Hematopoietic multipotent progenitor cell treated with erythropoietin and hydrocortisone succinate and interleukin-3 and kit ligand, for 8 days (in vitro differentiated cells): ENCODE measurements around the gene DEPDC7.
"Not testable (repeated sequence)": the region's sequence is repeated elsewhere in the genome, so short reads cannot be mapped to it uniquely, and the experiment has no call there.

Experiments used
- DNase-seq: peaks from one replicate; pipeline ENCODE4 v3.0.0-alpha.2; 2015

The DEPDC7 gene

DNA sequence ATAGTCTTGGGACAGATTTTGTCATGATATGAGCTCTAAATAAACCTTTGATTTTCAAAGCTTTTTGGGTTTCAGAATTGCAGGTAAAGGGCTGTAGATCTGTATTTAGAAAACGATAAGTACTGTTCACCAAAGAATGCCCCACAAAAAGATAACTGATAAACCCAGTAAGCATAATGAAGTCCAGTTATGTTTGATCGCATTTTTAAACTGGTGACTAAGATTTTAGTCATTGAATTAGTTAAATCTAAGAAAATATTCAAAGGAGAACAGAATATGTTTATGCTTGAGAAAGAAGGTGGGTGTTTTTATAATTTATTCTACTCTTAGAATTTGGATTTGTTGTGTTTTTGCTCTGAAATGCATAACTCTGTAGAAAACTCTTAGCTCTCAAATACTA is 11.6 kb downstream of the DEPDC7 start:
- no peak for DNase-seq

DNA sequence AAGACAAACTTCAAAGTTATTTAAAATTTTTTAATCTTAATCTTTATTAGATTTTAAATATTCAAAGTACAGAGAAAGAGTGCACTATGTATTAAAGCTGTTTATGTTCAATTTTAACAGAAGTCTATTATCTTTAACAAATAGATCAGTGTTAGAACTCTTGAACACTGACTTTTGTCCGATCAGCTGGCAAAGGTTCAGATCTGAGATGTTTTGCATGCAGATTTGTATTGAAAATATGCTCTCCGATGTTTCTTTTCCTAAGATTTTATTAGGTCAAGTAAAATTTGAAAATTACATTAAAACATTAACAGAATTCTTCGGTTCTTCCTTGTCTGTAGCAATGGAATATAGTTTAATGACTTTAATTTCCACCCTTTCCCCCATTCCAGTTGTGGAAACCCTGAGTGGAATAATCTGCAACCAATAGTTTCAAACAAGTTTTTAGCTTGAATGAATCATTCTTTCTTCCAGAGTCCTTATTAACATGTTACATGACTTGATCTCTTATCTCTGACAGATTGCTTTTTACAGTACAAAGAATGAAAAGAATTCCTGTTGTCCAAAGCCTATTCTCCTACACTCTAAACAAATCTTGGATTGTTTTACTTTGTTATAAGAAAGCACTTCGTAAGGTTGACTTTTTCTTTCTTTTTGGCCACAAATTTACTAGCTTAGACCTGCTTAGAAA is 12.3 kb downstream of the DEPDC7 start:
- DNase-seq = no peak

DNA sequence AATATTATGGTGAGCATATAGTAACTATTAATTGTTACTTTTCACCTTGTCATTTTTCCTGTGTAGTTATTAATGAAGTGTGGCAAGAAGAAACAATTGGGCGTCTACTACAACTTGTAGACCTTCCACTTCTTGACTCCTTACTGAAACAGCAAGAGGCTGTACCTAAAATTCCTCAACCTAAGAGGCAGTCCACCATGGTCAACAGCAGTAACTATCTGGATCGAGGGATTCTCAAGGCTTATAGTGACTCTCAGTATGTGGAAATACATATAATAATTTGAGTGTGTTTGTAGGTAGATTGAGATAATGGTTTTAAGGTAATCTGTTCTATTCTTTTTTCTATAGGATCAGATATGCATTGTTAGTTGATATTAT is 12.8 kb downstream of the DEPDC7 start:
- DNase-seq = no peak

DNA sequence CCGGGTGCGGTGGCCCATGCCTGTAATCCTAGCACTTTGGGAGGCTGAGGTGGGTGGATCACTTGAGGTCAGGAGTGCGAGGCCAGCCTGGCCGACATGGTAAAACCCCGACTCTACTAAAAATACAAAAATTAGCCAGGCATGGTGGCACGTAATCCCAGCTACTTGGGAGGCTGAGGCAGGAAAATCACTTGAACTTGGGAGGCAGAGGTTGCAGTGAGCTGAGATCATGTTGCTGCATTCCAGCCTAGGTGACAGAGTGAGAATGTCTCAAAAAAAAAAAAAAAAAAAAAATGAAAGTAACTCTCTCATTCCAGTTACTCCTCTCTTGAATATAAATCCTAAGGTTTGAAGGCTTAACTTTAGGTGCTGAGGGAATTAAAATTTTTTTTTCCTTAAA is 13.5 kb downstream of the DEPDC7 start:
- not testable (repeated sequence) for DNase-seq

DNA sequence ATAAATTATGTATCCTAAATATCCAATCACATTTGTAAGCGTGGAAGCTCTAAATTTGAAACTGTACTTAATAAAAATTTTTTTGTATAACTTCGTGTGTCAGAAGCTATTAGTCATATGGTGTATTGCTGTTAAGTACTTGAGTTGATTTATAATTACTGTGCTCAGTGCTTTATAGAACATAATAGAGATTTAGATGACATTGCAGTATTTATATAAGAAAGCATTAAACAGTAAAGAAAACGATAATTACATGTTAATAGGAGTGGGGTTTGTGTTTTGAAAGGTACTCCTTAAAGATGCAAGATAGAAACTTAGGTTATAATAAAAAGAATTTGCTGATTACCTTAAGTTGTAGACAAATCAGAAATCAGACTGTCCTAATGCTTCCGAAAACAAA is 17.8 kb downstream of the DEPDC7 start:
- no peak for DNase-seq

DNA sequence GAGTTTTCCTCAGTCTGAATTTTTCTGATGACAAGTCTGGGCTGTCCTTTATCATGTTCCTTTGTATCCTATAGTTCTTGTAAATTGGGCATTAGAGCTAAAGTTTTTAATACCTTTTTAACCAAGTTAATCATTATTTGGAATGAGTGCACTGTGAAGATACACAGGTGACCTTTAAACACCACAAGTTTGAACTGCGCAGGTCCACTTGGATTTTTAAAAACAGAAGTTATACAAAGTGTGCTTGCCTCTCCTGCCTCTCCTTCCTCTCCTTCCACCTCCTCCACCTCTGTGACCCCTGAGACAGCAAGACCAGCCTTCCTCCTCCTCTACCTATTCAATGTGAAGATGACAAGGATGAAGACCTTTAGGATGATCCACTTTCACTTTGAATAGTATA is 19.3 kb downstream of the DEPDC7 start:
- no peak for DNase-seq

DNA sequence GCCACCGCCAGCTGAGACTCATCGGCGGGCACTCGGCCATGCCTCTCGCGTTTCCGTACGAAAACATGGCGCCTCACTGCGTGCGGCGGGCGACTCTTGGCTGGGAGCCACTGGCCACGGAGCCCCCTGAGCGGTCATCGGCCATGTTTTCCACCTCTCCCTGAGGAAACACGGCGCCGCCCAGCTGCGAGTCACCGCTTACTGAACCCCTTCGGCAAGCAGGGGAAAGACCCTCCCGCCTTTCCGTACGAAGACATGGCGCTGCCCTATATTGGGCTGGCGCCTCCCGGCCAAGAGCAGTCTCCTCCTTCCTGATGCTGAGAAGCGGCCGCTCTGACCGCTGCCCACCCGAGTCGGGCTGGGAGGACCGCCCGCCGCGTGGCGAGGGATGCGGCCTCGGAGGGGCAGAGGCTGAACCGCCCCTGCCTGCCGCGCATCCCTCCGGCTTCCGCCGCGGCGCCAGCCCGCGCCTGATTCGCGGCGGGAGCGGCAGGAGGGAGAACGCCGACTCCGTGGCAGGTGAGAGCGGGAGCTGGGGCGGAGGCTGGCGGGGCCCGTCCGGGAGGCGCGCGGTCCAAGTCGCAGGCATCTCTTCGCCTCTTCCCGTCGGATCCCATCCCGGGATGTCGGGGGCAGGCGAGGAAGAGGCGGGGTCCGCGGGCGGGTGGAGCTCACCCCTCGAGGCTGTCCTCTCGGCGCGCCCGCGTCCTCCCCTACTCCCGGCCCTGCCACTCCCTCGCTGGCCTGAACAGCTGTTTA is 23.8 kb downstream of the DEPDC7 start, which contains the start of gene TCP11L1:
Gene TCP11L1, plus strand, starts transcription at position 299 of the 759 bp plus-strand sequence. CDS start 4,202 bp downstream, outside the sequence.
- DNase-seq = peak; percentile 65

DNA sequence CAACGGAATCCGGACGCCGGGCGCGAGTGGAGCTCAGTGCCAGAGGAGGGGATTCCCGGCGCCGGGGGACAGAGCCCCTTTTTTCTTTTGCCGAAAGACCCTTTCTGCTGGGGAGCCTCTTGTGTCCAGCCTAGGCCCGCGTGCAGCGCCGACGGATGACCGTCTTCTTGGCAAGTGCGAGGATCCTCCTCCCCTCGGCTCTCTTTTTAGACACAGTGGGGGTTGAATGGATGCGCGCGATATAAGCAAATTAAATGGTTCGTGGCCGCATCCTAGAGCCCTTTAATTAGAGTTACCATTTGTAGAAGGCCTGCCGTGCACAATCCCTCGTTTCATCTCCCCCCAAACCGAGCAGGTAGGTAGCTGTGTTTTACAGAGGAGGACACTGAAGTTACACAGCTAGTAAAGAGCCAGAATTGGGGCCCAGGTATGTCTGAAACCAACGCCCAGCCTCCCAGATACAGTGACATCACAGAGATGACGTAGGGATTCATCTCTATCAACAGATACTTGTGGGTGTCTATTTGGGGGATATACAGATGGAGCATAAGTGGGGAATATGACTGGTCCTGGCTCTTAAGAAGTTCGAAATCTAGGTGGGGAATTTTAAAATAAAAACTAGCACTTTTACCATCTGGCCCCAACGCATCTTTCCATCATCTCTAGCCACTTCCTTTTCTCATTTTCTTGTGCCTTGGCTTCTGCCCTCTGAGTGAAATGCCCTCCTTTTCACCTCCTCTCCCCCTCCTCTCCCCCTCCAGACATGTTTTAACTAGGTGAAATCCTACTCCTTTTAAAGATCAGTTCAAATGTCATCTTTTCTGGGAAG is 24.6 kb downstream of the DEPDC7 start:
- DNase-seq = peak; percentile 28

DNA sequence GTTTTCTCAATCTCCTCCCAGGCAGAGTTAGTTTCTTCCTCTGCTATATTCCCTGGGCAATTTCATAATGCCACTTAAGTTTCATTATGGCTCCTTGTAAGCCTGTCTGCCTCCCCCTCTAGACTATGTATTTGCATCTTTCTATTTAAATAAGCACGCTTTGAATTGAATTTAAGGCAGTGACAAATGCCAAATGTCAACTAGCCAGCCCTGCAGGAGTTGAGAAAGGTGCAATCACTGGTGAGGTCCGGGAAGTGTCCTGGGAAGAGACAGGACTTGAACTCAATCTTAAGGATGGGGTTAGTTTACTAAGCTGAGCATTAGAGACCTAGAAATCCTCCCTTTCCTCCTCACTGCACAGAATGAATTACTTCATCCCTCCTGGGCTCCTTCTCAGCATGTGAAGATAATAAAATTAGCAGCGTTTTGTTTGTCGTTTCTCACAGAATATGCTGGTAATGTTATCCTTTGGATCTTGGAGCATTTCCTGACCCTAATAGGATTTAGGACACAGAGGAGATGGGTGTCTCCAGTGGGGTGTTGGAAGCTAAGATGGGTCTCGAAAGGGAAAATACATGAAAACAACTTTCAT is 25.3 kb downstream of the DEPDC7 start:
- DNase-seq = no peak

DNA sequence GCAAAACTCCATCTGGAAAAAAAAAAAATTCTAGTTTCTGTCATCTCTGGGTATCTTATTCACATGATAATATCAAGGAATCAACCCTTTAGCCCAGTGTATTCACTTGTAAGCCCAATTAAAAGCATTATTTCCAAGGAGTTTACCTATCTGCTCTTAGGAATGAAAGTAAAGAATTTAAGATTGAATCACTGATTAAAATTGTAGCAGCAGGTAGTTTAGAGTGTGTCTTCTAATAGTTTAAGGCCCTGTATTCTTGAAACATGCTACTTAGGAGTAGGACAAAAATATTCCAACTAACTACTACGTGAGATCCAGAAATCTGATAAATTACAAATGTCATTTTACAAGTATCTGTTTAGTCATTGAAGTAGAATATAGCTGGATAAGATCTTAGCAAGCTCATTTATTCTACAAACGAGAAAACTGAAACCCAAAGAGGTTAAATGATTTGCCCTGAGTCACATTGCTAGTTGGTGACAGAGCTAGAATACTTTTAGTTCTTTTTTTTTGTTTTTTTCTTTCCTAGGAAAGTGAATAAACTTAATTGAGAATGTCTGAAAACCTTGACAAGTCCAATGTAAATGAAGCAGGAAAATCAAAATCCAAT is 27.6 kb downstream of the DEPDC7 start:
- no peak for DNase-seq

DNA sequence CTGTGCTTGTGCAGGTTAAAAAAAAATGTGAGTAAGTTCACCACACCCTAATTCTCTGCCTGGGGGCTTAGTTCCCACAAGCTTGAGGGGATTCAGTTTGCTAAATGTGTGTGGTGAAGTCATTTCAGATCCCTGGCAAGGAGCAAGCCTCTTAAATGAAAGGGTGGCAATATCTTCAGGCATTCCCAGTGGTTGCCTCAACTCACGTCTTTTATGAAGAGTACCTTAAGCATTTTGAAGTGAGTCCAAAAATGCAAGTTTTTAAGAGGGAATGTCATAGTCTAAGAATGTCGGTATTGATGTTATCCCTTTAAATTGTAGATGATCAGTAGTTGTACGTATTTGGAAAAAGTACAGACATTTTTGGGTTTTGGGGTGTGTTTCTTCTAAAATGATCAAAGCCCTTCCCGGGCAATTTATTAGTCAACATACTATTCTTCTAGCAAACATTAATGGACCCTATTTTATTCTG is 28.6 kb downstream of the DEPDC7 start:
- no peak for DNase-seq

DNA sequence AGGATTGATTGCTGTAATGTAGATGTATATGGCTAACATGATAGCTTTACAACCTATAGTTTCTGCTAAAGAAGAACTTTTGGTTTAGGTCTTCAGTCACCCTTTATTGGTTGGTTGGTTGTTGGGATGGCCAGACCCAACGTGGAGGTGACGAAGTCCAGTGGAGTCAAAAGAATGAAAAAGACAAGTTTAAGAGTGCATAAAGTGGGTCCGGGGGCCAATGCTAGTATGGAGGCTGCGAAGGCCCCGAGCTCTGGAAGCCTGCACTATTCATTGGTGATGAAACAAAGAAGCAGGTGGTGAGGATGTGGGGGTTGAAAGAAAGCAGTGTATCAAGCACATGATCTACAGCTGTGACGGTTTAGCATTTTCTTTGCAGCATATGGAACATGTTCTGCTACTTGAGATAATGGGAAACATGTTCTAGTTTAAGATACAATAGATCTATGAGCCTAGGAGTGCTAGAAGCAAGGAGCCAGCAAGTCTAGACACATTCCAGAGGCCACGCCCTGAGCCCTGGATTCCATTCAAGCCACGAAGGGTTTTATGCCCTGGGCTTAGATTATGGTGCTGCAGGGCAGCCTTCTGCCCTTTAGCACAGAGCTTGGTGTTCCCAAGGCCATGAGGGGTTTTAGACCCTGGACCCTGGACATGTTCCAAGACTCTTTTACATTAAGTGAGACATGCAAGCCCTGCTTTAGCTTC is 30.0 kb downstream of the DEPDC7 start:
- peak; percentile 70 for DNase-seq

DNA sequence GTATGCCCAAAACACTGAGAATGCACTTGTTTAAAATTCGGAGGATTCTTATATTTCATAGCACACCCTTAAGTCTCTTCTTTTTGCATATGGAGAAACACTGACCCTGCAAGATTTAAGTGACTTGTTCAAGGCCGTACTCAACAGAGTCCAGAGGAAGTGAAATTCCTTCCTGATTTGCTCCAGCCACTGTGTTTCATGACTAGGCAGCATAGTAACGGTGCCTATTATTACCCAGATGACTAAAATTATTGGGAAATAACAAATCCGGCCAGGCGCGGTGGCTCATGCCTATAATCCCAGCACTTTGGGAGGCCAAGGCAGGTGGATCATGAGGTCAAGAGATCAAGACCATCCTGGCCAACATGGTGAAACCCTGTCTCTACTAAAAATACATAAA is 33.0 kb downstream of the DEPDC7 start:
- not testable (repeated sequence) for DNase-seq

DNA sequence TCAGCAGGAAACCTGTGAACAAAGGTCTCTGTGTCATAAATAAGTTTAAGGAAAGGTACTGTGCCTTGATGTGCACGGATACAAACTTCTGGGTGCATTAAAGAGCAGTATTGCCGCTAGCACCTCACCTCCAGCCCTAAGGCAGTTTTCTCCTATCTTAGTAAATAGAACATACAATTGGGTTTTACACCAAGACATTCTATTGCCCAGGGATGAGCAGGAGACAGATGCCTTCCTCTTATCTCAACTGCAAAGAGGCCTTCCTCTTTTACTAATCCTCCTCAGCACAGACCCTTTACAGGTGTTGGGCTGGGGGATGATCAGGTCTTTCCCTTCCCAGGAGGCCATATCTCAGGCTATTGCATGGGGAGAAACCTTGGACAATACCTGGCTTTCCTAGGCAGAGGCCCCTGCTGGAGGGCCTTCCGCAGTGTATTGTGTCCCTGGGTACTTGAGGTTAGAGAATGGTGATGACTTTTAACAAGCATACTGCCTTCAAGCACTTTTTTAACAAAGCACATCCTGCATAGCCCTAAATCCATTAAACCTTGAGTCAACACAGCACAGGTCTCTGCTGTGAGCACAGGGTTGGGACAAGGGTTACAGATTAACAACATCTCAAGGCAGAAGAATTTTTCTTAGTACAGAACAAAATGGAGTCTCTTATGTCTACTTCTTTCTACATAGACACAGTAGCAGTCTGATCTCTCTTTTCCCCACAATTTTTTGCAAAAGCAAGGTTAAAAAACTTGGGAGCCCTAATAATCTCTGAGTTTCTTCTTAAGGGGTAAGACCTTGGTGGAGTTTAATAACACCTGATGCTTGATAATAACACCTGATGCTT is 34.1 kb downstream of the DEPDC7 start:
- not testable (repeated sequence) for DNase-seq

DNA sequence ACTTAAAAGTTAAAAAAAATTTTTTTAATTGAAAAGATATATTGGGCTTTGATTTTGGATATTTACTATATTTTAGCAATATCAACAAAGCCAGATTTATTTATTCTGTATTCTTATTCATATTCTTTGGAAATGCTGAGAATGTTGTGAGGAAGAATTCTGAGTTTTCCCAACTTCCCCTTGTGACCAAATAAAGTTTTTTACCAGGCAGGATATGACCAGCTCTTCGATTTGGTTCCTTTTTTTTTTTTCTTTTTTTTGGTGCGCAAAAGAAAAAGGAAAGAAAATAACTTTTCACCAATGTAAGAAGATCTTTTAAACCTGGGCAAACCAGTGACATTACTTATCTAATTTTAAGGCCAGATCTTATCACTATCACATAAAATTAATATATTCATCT is 36.6 kb downstream of the DEPDC7 start:
- DNase-seq = no peak

DNA sequence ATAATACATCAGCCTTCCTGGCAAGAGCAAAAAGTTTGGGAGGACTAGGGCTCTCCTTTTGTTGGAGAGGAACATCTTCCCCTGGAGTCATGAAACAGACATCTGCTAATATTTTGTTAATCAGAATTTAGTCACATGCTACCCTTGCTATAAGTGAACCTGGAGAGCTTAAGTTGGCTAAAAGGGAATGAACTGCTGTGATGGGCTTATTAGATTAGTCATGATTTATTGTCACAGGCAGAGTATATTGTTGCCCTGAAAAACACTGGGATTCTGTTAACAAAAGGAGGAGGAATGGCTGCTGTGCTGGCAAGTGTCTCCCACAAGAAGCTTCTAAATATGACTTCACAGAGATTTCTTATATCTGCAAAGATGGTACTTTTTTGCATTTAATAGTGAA is 39.7 kb downstream of the DEPDC7 start:
- DNase-seq = no peak

DNA sequence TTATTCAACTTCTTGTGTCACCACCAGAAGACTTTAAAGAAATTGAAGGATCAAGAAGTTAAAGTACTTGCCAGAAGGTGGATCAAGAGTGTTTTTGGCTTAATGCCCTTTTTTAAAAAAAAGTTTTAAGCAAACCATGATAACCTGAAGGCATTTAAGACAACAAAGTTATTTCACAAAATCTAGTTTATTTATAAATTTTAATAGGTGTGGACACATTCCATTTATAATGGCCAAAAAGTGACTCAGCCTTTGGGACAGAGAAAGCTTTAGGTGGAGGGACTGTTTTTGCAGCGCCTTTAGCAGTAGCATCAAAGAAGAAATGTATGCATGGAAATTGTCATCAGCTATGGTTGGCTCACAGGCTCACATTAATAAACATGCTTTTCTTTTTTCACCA is 41.6 kb downstream of the DEPDC7 start:
- DNase-seq = no peak

DNA sequence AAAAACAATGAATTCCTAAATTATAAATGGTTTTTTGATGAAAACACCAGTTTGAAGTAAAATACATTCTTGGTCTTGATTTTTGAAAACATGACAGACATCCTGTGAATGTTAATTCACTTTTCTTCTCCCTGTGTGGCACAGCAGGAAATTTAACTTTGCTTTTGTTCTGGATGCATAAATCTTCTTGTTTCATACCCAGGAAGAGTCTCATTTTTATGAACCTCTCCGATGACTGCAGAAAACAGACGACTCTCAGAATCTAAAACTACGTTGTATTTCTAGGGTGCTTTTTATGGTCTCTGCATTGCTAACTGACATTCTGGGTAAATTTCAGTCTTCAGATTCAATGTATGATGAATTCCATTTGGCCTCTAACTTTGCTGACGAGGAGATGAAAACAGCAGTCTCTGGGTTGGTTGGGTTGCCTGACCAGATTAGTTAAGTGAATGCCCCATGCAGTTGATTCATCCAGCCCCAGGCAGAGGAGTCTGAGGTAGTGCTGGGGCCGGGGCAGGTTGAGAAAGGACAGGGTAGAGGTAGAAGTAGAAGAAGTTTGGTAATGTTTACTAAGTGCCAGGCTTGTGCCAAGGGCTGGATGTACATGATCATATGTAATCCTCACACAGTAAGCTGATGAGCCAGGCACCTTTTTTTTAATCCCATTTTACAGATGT is 43.8 kb downstream of the DEPDC7 start:
- no peak for DNase-seq

DNA sequence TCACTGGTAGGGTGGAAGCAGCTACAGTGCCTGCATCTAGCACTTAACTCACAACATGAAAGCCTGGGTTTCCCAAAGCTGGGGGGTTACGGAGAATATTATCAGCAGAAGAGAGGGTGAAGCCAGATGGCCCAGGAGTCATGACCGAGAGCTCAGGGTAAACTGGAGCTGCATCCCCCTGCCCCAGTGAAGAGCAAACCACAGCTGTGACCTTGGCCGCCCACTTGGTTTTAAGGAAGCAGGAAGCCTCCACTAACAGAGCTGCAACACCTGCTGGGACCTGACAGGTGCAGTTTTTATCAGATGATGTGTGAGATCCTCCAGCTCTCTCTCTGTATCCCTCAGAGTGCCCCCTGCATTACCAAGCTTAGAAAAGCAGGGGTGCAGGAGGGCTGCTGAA is 44.6 kb downstream of the DEPDC7 start:
- DNase-seq = no peak

DNA sequence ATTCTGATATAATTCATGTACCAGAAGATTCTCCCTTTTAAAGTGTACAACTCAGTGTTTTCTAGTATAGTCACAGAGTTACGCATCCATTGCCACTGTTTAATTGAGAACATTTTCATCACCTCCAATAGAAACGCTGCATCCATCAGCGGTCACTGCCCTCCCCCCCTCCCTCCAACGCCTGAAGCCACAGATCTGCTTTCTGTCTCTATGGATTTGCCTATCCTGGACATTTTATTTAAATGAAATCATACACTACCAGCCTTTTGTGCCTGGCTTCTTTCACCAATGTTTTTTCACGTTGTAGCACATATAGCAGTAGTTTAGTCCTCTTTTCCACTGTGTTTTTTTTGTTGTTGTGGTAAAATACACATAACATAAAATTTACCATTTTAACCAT is 46.5 kb downstream of the DEPDC7 start:
- DNase-seq = no peak
